Myocyte (in vitro differentiated cells): Measurements from ENCODE around the gene MYBPC2. TPM values are rescaled to one million over a fixed set of nuclear protein-coding genes. Genes with fewer than 3 reads are reported as not detected.

Experiments used
- DNase-seq: peaks from one replicate; pipeline ENCODE4 v3.0.0-alpha.2; 2012; ENCODE audit warnings: low read depth
- total RNA-seq: library from RNA; depleted of rRNA; stranded (reverse); fragments of >200 nt; gene quantifications from 2 replicates; pipeline ENCODE4 v1.2.3, GENCODE V29; 2014

MYBPC2 gene
- total RNA-seq, 1 donor from 2014 or later: 124 TPM

- DNase-seq: no peak
These were observed 46.4 kb downstream of the MYBPC2 start for GRCh38 chr19:50478901-50479715.

DNA sequence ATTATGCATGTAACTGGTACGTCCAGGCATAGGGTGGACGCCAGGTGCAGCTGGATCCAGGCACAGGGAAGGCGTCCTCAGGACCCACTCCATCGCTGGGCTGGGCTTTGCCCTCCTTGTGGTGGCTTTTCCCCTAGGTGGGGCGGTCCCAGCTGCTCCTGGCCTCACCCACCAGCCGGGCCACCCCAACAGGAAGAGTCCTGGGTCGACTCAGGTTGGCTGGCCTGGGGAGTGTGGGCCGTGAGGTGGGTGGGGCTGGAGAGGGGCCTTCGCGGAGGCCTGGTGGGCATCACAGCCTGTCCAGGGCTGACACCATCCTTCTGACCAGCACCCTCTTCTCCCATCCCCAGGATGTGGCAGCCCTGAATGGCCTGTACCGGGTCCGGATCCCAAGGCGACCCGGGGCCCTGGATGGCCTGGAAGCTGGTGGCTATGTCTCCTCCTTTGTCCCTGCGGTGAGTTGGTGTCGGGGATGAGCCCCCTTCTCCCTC lies 47.1 kb downstream of the MYBPC2 start:
- no peak for DNase-seq

DNA sequence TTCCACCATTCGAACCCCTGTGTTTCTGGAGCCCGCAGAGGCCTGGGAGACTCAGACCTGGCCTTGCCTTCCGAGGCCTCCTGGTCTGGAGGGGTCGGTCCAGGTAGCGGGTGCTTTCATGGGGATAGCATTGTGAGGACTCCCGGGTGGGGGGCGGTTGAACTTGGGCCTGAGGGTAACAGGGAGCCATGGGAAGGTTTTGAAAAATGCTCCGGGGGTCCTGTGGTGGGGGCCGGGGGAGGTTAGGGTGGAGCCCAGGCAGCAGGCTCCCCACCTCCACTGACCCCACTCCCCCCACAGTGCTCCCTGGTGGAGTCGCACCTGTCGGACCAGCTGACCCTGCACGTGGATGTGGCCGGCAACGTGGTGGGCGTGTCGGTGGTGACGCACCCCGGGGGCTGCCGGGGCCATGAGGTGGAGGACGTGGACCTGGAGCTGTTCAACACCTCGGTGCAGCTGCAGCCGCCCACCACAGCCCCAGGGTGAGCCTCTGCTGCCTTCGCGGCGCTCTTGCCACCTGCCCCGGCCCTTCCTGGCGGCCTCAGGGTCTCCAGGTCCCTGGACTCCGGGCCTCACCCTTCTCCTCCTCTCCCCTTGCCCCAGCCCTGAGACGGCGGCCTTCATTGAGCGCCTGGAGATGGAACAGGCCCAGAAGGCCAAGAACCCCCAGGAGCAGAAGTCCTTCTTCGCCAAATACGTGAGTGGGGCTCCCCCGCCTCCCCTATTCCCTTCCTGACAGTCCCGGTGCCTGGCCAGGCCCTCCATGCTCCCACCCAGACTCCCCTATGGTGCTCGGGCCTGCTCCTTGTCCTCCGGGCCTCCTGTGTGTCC lies 47.8 kb downstream of the MYBPC2 start:
- DNase-seq: no peak

GRCh38 chr19:50481351-50482149 lies 48.9 kb downstream of the MYBPC2 start:
- no peak for DNase-seq

DNA sequence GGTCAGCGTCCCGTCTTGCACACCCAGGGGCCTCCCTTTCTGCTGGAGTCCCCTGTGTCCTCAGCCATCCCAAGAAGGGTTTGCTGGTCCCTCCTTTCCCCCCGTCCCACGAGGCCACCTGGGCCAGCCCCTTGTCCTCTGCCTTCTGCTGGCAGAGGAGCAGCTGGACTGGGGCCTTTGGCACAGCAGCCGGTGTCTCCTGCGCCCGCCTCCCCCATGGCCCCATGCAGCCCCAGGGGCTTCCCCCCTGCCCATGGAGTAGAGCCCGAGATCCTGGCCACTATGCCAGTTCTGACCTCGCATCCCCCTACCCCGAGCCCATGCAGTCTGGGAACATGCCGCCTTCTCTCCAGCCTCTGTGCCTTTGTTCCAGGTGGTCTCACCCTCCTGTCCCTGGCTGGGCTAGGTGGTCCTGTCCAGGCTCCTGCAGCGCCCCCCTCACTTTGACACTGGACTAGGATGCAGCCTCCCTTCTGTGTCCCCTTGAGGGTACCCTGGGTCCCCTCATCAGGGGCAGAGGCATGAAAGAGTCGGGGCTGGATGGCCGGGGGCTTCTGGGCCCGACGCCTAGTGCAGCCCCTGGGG lies 49.7 kb downstream of the MYBPC2 start:
- DNase-seq: no peak

DNA sequence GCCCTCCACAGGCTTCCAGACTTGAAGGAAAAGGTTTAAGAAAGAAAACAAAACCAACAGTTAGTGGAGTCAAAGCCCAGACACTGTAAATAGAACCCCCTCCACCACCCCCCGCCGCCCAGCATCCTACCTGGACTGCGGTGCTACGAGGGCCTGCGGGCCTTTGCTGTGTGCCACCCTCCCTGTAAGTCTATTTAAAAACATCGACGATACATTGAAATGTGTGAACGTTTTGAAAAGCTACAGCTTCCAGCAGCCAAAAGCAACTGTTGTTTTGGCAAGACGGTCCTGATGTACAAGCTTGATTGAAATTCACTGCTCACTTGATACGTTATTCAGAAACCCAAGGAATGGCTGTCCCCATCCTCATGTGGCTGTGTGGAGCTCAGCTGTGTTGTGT lies 50.2 kb downstream of the MYBPC2 start:
- DNase-seq: no peak

GRCh38 chr19:50485284-50485955 lies 52.7 kb downstream of the MYBPC2 start:
- DNase-seq: peak; percentile 46

DNA sequence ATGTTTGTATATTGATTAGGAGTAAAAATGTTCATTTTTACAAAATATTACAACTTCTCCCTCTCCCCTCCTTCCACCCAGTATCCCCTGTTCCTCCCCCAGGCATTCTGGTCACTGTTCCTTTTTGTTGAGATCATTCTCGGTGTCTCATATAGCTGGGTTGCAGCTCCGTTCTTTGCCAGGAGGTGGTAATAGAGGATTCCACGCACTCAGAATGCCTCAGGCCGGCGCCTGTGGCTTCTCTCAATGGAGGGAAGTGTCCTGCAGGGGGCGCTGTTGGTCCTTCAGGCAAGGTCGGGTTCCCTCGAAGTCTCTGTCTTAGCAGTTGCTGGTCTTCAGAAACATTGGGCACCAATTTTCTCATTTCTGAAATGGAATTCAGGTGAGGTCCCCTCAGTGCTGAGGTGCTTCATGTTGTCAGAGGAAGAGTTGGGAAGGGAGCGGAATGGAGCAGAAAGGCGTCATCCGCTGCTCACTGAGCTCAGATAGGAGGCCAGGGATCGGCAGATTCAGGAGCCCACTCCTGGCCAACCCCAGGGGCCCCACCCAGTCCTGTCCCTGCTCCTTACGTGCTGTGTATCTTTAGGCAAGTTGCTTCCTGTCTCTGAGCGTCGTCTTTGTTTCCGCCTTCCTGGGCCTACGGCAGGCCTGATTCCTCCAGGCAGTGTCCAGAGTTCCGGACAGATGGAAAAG lies 54.3 kb downstream of the MYBPC2 start:
- peak; percentile 79 for DNase-seq

- peak; percentile 6 for DNase-seq
These were observed 55.9 kb downstream of the MYBPC2 start for GRCh38 chr19:50488389-50489194.

- peak; percentile 75 for DNase-seq
These were observed 56.8 kb downstream of the MYBPC2 start for GRCh38 chr19:50489461-50490011.

GRCh38 chr19:50490411-50490811 lies 57.7 kb downstream of the MYBPC2 start:
- peak; percentile 9 for DNase-seq

DNA sequence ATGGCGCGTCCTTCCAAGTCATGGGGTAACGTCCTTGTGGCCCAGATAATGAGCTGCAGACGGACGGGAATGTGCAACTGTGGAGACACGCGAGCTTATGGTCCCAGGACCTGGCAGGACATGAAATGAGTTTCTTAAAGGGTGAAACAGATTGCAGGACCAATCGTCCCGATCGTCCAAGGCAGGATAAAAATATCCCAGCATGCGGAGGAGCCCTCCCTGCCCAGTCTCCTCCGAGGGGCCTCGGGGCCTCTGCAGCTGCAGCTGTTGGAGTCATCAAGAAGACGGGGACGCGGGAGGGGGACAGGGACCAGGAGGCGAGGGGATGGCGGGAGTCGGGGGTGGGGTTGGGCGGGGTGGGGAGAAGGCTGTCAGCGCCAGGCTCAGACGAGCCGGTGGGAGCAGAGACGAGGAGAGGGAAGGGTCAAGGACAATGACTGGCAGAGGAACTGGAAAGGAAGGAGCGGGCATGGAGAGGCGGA lies 58.3 kb downstream of the MYBPC2 start:
- peak; percentile 91 for DNase-seq

DNA sequence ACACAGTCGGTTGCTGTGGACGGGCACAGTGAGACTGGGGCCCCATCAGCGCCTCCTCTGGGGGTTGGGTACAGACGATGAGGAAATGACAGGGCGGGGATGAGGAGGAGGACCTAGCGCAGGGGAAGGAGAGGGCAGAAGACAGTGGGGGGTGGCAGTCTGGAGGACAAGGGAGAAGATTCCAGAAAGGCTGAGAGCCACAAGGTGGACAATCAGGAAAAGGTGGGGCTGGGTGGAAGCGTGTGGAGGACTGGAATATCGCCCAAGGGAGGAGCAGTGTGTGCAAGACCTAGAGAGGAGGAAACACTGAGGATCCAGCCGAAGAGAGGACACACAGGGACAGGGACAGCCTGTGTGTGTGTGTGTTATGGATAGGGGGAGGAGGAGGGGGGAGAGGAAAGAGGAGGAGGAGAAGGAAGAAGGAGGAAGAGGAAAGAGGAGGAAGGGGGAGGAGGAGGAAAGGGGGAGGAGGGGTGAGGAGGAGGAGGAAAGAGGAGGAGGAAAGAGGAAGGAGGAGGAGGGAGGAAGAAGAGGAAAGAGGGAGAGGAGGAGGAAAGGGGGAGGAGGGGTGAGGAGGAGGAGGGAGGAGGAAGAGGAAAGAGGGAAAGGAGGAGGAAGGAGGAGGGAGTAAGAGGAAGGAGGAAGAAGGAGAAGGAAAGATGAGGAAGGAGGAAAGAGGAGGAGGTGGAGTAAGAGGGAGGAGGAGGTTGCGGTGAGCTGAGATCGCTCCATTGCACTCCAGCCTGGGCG lies 59.8 kb downstream of the MYBPC2 start:
- peak; percentile 52 for DNase-seq

- no peak for DNase-seq
These were observed 60.5 kb downstream of the MYBPC2 start for GRCh38 chr19:50493171-50493570.

GRCh38 chr19:50494186-50495019 lies 61.7 kb downstream of the MYBPC2 start:
- peak; percentile 48 for DNase-seq

- peak; percentile 43 for DNase-seq
These were observed 62.4 kb downstream of the MYBPC2 start for GRCh38 chr19:50495020-50495531.
